Activated CD4-positive, CD25-positive, alpha-beta regulatory T cell (primary cell): ENCODE measurements around the gene FHOD1.

Experiments used
- DNase-seq, 4 experiments: peaks; one replicate each; lab custom pipeline; 2025; lab: John Stamatoyannopoulos, UW

FHOD1 gene

DNA sequence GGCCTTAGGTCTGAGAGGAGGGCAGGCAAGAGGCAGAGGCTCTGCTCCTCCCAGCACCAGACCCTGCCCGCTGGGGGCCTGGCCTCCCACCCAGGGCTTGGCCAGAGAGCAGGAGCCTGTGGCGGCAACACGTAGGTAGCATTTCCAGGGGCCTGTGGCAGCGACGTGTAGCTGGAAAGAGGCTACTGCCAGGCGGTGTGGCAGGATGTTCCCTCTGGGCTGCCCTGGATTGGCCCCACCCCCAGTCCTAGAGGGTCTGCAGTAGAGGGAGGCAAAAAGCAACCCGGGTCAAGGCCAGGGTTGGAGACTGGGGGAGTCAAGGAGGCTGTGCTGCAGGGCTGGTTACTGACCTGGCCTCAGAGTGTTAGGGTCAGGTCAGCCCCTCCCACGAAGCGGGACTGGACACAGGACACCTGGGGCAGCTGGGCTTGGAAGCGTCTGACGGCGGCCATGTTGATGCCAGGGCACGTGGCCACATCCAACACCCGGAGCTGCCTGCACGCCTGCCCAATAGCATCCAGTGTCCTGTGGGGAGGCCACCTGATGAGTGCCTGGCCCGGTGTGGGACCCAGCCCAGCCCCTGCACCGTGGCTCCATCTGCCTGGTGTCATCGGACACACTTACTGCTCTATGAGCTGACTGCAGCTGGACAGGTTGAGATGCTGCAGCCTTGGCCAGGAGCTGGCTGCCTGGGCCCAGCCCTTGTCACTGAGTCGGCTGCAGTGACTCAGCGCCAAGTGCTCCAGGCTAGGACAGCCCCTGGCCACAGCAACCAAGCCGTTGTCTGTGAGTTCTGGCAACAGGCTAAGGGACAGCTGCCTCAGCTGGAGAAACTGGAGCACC is 39.8 kb downstream of the FHOD1 start:
- DNase-seq: no peak

DNA sequence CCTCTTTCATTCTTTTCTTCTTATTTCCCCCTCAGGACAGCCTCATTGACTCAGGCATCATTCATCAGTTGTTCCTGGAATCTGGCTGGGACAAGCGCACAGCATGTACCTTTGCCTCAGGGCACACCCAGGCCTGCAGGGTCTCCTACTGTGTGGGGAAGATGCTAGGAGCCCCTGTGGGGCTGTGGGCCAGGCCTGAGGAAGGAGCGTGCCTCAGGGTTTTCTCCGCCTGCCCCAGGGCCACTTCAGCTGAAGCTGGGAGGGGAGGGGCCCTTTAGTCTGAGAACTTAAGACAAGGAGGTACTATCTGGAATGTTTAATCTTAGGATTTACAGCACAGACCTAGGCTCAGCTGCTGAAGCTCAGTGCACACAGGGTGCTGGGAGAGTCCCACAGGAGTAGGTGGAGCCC is 40.4 kb downstream of the FHOD1 start:
- DNase-seq: no peak

DNA sequence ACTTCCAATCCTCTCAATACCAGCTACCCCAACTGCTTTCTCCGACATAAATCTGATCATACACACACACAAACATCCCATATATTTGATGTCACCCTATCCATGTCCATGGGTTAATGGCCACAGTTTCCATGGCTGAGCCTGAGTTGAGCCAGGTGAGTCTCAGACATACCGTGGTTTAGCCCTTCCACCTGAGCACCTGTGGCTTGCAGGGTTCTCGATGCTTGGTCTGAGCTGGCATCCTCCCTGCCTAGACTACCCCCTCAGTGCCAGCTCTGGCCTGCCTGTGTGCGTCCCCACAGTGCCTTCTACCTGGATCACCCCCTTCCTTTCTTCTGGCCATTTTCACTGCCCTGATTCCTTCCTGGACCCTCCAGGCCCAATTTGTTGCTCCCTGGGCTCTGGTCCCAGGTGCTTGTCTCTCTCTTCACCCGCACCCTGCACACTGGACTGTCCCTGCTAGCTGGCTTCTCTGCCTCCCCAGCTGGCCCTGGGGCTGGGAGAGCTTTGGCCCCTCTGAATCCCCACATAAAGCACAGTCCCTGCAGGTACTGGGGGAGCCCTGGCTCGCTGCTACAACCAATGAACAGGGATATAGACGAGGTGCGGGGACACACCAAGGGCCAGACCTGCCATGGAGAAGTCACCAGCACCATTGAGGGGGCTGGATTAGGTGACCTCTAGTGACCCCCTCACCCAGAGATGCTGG is 41.0 kb downstream of the FHOD1 start:
- DNase-seq: no peak

DNA sequence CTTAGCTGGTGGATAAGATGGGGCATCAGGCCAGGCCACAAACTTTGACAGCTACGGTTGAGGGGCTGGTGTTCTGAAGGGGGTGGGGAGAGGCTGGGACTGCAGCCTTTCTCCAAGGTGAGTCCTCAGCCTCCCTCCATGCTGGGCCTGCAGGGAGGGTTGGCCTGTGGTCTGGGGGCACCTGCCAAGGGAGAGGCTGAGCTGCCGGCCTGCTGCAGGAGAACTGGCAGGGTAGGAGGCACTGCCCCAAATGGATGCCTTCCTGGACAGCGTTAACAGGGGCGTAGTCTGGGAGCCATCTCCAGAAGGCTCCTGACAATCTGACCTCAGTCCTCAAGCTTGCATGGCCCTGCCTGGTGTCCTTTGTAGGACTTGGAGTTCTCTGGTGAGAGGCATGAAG is 43.2 kb downstream of the FHOD1 start:
- no peak for DNase-seq

DNA sequence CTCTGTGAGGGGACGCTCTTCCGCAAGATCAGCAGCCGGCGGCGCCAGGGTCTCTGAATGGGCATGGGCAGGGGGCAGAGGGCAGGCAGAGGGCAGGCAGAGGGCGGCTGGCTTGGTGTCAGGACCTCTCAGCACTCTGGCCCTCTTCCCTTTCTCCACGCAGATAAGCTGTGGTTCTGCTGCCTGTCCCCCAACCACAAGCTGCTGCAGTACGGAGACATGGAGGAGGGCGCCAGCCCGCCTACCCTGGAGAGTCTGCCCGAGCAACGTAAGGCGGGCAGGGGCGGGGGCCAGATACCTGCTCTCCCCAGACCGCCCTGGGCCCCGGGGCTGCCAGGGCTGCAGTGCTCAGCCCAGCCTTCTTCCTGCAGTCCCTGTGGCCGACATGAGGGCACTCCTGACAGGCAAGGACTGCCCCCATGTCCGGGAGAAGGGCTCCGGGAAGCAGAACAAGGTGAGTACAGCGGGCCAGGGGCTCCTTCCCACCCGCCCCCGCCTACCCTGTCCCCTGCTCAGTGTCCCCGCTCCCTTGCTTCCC is 44.3 kb downstream of the FHOD1 start:
- no peak for DNase-seq

DNA sequence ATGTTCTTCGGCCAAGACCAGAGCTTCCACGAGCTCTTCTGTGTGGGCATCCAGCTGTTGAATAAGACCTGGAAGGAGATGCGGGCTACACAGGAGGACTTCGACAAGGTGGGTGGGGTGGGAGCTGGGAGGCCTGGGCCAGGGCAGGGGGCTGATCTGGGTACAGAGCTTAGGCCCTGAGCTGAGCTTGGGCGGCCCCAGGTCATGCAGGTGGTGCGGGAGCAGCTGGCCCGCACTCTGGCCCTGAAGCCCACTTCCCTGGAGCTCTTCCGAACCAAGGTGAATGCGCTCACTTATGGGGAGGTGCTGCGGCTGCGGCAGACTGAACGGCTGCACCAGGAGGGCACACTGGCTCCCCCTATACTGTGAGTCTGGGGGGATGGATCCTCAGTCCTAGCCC is 44.9 kb downstream of the FHOD1 start:
- no peak for DNase-seq

DNA sequence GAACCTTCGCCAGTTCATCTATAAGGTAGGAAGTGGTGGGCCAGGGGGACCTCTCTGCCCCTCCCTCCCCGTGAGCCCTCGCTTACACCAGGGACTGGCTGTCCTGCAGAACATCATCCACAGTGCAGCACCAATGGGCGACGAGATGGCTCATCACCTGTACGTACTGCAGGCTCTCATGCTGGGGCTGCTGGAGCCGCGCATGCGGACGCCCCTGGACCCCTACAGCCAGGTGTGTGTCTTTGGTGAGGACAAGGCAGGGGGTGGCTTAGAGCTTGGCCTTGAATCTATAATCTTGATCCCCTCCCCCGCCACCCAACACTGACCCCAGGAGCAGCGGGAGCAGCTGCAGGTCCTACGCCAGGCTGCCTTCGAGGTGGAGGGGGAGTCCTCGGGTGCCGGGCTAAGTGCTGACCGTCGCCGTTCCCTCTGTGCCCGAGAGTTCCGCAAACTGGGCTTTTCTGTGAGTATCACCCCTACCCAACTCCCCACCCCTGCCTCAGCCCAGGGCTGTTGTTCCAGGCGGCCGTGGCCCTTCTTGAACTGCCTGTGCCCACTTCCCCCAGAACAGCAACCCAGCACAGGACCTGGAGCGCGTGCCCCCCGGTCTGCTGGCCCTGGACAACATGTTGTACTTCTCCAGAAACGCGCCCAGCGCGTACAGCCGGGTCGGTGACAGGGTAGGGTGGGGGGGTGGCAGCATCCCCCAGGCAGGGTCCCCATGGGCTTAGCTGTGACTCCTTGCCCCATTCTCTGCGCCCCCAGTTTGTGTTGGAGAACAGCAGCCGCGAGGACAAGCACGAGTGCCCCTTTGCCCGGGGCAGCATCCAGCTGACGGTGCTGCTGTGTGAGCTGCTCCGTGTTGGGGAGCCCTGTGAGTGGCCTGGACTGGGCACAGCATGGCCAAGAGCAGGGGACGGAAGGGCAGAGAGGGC is 45.6 kb downstream of the FHOD1 start:
- no peak for DNase-seq

DNA sequence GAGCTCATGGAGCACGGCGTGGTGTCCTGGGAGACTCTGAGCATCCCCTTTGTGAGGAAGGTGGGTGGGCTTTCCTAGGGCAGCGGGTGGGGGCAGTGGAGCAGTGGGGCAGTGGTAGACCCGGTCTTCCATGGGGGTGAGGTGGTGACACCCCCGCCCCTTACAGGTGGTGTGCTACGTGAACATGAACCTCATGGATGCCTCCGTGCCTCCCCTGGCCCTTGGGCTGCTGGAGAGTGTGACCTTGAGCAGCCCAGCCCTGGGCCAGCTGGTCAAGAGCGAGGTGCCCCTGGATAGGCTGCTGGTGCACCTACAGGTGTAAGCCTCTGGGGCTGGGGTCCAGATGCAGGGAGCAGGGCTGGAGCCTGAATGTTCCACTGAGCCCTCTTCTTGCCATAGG is 46.8 kb downstream of the FHOD1 start:
- no peak for DNase-seq

DNA sequence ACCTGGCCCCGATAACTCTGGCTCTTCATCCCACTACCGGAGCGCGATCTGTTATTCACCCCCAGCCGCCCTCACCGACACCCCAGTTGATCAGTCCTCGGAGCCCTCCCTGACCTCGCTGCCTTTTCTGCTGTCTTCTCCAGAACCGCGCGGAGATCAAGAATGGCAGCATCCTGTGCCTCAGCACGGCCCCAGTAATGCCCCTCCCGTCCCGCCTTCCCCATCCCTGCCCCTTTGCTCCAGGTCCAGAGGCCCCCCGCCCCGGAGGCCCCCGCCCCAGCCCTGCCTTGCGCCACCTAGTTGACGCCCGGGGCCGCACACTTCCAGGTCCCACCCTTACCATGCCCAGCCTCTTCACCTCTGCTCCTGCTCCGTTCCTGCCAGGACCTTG is 47.5 kb downstream of the FHOD1 start:
- no peak for DNase-seq

DNA sequence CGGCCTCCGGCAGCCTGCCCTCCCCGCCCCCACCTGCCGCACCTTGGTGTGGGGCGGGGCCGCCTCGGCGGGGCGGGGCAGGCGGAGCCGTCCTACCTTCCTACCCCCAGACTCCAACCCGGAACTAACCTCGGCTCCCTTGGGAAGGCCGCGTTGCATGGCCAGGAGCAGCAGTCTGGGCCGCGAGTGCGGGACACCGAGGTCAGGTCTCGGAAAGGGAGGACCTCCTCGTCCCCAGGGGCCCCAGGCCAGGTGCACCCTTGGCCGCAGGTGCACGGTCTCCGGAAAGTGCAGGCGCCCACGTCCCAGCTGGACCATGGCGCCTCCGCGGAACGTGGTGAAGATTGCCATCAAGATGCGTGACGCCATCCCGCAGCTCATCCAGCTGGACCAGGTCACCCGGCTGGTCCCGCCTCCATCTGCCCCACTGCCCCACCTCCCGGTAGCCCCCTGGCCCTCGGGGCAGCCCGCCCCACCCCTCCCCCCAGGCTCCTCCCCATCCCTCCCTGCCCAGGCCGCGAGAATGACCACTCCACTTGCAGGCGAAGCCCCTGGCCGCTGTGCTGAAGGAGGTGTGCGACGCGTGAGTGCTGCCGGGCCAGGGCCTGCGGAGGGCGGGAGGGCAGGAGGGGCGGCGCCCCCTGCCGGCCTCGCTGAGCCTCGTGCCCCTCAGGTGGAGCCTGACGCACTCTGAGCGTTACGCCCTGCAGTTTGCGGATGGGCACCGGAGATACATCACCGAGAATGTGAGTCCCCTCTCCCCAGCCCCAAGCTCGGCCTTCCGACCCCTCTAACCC is 48.1 kb downstream of the FHOD1 start, which contains the start of gene ELMO3:
Gene ELMO3, plus strand, starts transcription at position 121 of the 797 bp plus-strand sequence. Its CDS starts 196 bp downstream, at position 317.
- no peak for DNase-seq

DNA sequence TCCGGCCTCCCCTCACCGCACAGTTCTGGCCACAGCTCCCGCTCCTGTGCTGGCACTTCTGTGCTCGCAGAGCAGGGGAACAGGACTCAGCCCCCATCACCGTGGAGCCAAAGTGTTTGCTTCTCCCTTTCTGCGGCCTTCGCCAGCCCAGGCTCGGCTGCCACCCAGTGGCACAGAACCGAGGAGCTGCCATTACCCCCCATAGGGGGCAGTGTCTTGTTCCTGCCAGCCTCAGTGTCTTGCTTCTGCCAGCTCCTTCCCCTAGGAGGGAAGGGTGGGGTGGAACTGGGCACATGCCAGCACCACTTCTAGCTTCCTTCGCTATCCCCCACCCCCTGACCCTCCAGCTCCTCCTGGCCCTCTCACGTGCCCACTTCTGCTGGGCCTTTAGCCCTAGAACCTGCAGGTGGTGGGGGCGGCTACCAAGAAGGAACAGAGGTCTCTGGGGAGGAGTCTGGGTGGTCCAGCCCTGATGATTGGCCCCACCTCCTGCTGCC is 49.0 kb downstream of the FHOD1 start:
- DNase-seq: no peak

DNA sequence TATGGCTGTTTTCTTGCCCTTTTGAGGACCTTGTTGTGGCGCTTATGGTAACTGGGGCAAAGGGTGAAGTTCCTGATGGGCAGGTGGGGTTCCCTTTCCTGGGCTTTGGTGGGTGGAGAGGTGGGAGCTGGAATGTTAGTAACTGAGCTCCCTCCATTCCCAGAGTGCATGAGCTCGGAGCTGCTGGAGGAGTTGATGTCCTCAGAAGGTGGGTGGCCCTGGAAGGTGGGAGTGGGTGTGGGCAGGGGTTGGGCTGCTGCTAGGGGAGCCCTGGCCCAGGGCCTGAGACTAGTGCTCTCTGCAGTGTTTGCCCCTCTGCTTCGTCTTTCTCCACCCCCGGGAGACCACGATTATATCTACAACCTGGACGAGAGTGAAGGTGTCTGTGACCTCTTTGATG is 49.6 kb downstream of the FHOD1 start:
- no peak for DNase-seq

DNA sequence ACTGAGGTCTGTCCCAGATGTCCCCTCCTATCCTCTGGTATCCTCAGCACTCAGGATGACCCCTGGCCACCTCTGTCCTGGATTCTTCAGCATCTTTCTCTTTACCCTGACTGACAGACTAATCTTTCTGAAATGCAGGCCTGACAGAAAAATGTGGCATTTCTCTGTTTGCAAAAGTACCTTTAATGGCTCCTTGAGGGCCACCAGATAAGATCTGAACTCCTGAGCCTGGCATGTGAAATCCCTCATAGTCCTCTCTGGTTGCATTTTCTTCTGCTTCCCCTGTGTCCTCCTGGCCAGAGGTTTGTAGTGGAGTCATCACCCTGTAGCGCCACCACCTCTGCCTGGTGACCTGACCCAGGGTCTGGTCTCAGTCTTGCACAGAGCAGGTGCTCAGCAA is 50.4 kb downstream of the FHOD1 start:
- DNase-seq: no peak

DNA sequence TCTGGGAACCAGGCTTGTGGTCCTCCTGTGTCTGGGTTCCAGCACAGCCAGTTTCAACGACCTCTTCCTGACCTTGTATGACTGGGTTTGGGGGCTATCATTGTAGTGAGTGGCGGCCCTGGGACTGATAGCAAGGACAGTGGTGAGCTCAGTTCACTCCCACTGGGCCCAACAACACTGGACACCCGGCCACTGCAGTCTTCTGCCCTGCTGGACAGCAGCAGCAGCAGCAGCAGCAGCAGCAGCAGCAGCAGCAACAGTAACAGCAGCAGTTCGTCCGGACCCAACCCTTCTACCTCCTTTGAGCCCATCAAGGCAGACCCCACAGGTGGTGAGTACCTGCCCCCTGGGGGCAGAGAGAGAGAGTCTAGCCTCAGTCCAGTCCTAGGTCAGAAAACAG is 51.6 kb downstream of the FHOD1 start:
- no peak for DNase-seq

DNA sequence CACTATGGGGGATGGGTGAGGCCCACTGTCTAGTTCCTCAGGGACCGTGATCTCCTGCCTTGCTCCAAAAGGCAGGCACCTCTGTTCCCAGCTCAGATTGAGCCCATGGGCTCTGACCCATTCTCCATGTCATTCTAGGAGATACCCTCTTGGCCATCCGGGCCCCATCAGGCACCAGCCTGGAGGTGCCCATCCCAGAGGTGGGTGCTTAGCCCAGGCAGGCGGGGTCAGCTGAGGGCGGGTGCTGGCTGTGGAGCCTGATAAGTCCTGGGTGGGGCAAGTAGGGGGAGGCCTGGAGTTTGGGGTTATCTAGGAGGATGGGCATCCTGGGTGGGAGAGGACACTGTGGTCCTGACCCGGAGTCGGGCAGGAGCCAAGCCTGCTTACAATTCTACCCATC is 53.0 kb downstream of the FHOD1 start:
- no peak for DNase-seq

DNA sequence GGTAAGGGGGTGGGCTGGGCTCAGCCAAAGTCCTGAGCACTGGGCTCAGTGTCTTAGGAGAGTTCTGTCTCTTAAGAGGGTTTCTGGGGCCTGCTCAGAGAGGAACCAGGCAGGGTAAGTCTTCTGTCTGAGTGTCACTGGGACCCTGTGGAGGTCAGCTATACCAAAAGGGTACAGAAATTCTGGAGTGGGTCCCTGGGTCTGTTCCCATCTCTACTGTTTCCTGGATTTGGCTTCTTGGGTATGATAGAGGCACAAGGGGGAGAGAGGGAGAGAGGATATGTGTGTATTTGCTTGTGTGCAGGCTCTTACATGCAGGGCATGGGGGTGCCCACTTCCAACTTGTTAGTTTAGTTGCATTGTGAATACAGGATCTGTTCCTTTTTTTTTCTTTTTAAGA is 53.7 kb downstream of the FHOD1 start:
- DNase-seq: no peak

DNA sequence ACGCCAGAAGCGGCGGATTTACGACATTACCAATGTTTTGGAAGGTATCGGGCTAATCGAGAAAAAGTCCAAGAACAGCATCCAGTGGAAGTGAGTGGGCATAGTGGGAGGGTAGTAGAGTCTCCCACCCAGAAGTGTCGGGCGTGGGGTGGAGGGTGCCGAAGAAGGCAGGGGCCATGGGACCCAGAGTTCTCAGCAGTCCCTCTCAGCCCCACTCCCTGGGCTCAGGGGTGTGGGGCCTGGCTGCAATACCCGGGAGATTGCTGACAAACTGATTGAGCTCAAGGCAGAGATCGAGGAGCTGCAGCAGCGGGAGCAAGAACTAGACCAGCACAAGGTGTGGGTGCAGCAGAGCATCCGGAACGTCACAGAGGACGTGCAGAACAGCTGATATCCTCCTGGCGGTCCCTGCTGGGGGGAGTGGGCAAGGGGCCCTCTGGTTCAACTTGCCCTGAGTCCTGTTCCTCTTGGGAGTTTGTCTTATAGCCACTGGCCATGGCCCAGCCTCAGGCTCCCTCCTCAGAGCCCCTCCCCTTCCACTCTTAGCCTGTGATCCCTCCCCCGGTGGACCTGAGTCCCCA is 54.4 kb downstream of the FHOD1 start:
- DNase-seq: no peak

DNA sequence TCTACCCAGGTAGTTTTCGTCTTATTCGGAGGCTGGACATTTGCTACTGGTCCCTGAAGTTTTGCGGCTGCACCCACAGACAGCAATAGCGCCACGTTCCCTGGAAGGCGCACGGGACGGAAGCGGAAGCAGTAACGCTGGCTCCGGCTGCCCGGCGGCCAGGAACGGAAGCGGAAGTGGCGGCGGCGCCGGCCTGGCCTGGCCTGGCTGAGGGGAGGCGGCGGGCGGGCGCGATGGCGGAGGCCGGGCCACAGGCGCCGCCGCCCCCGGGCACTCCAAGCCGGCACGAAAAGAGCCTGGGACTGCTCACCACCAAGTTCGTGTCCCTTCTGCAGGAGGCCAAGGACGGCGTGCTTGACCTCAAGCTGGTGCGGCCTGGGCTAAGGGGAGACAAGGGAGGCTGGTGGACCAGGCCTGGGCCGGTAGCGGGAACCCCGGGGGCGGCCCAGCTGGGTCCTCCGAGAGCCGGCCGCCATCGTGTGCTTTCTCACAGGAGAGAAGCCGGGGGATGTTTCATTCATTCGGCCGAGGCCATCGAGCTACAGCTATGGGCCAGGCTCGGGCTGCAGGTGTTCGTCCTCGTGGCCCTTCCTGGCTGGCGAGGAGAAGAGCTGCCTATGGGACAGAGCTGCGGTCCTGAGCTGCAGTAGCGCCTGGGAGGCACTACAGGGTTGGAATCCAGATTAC is 55.1 kb downstream of the FHOD1 start, which contains the start of gene E2F4:
Gene E2F4, plus strand, starts transcription at position 161 of the 687 bp plus-strand sequence. Its CDS starts 73 bp downstream, at position 234.
- peak; percentile 72 to 76 (median 74) for DNase-seq

DNA sequence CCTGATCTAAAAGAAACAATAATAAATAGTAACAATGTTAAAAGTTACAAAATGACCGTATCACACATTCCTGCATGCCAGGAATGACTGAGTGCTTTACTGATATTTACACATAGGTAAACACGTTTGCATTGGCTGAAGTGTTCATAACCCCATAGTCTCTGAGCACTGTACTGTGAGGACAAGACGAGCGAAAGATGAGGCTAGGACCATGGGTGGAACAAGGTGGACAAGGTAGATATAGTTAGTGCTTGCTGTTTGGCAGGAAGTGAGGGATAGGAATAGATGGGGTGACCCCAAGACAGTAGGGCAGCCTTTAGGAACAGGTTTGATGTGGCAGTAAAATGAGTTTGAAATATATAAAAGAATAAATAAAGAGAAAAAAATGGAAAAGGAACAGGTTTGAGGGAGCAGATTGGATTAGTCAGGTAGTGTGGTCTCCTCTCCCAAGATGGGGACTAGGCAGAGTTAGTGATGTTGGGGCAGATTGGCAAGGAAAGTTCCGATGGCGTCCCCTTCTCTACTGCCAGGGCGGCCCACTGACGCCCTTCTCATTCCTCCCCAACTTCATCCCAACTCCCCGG is 55.8 kb downstream of the FHOD1 start:
- DNase-seq: no peak
